GM23338 (cell line): Measurements from ENCODE around the gene IGSF5.

ENCODE experiments used
- CREB1 ChIP-seq: fragments of 250-450 bp; sonication (Bioruptor Pico); IDR thresholded peaks from 2 replicates; pipeline ENCODE4 v1.5.0; 2020; ENCODE audit warnings: low read depth, mild to moderate bottlenecking, moderate library complexity
- CTCF ChIP-seq, 2 experiments: fragments of 200-600 bp in 1 of 2; sonication (generic) in 1 of 2; conservative IDR thresholded peaks; 2 replicates each; pipeline versions ENCODE4 v1.5.1 to v1.6.1; 2016 to 2017; ENCODE audit warnings: antibody characterized with exemption in 2 of 2, low read depth in 2 of 2, mild to moderate bottlenecking in 2 of 2, moderate library complexity in 1 of 2
- EZH2 ChIP-seq: fragments of 200-600 bp; sonication (generic); IDR thresholded peaks from one replicate; pipeline ENCODE4 v1.8.0; 2017; ENCODE audit warnings: antibody characterized with exemption, mild to moderate bottlenecking, low read depth; ENCODE audit not compliant: unreplicated experiment
- EZH2phosphoT487 ChIP-seq: fragments of 200-600 bp; sonication (generic); IDR thresholded peaks from one replicate; pipeline ENCODE4 v1.8.1; 2018; ENCODE audit warnings: antibody characterized with exemption; ENCODE audit not compliant: unreplicated experiment
- JUNB ChIP-seq: IDR thresholded peaks from one replicate; pipeline ENCODE4 v1.6.1; 2016; ENCODE audit warnings: antibody characterized with exemption; ENCODE audit not compliant: unreplicated experiment
- POLR2AphosphoS5 ChIP-seq: IDR thresholded peaks from 2 replicates; pipeline ENCODE4 v1.6.1; 2016; ENCODE audit warnings: antibody characterized with exemption, low read depth
- ZNF331 ChIP-seq: fragments of 250-450 bp; sonication (Bioruptor Pico); IDR thresholded peaks from 2 replicates; pipeline ENCODE4 v1.5.0; 2020; ENCODE audit warnings: low read depth, mild to moderate bottlenecking, moderate library complexity

GRCh38 chr21:39796466-39796865, 51.5 kb downstream of the IGSF5 start:
- TF ChIP-seq CTCF (conservative IDR thresholded peaks at IDR 0.05; ENCODE audit: low read depth in 2 of 2), result no peak
- no peak for TF ChIP-seq EZH2
- TF ChIP-seq JUNB, result no peak
- no peak for TF ChIP-seq POLR2AphosphoS5
- TF ChIP-seq ZNF331 (CRISPR knock-in tag), result no peak
- TF ChIP-seq EZH2phosphoT487, result no peak
- TF ChIP-seq CREB1 (CRISPR knock-in tag), result no peak
